MCF 10A (cell line): ENCODE results near the gene ZNF319. TPM values are rescaled to one million over a fixed set of nuclear protein-coding genes. Genes with fewer than 3 reads are reported as not detected.

Experiments used
- BruUV-seq: library from RNA; stranded (reverse); fragments of 400-500 nt; replicated peaks from 2 replicates; lab custom pipeline; 2021; lab: Mats Ljungman, UMichigan
- CTCF ChIA-PET: fragments of 300-600 bp; sonication (Branson Sonifier 250); formaldehyde crosslinking; extraction: SDS; loops from one replicate; lab custom pipeline; 2021; ENCODE audit warnings: antibody characterized with exemption, inconsistent platforms; lab: Yijun Ruan, JAX
- POLR2A ChIA-PET: fragments of 300-600, 350-650 bp; sonication (Branson Sonifier 250); formaldehyde crosslinking; extraction: SDS; loops from one replicate; lab custom pipeline; 2020; ENCODE audit warnings: antibody characterized with exemption, inconsistent platforms; lab: Yijun Ruan, JAX
- DNase-seq: peaks from one replicate; pipeline ENCODE4 v3.0.0-alpha.2; 2018; ENCODE audit not compliant: unreplicated experiment
- H3K27ac Mint-ChIP-seq: one replicate; pipeline ENCODE4 v1.8.0; 2022; ENCODE audit warnings: mild to moderate bottlenecking, low read depth, mixed read lengths; ENCODE audit not compliant: unreplicated experiment
- H3K27me3 Mint-ChIP-seq: one replicate; pipeline ENCODE4 v1.8.0; 2022; ENCODE audit warnings: mixed read lengths; ENCODE audit not compliant: insufficient read depth, unreplicated experiment
- H3K36me3 Mint-ChIP-seq: one replicate; pipeline ENCODE4 v1.8.0; 2022; ENCODE audit warnings: mild to moderate bottlenecking, moderate library complexity, mixed read lengths; ENCODE audit not compliant: insufficient read depth, unreplicated experiment
- H3K4me1 Mint-ChIP-seq: one replicate; pipeline ENCODE4 v1.8.0; 2022; ENCODE audit warnings: mixed read lengths; ENCODE audit not compliant: insufficient read depth, unreplicated experiment
- H3K4me3 Mint-ChIP-seq: one replicate; pipeline ENCODE4 v1.8.0; 2022; ENCODE audit warnings: mild to moderate bottlenecking, moderate library complexity, mixed read lengths; ENCODE audit not compliant: unreplicated experiment
- H3K9me3 Mint-ChIP-seq: one replicate; pipeline ENCODE4 v1.8.0; 2022; ENCODE audit warnings: mixed read lengths; ENCODE audit not compliant: unreplicated experiment
- CTCF ChIP-seq: fragments of 200-600 bp; IDR thresholded peaks from one replicate; pipeline ENCODE4 v1.8.0; 2022; ENCODE audit warnings: antibody characterized with exemption, mild to moderate bottlenecking; ENCODE audit not compliant: unreplicated experiment
- intact Hi-C: fragments of 100-400 bp; cut with micrococcal nuclease; formaldehyde crosslinking; loops from 2 replicates; pipeline ENCODE4 v1.14.1; 2022
- total RNA-seq: library from RNA; stranded (reverse); gene quantifications from 2 replicates; pipeline ENCODE4 v1.2.3, GENCODE V29; 2022

Gene ZNF319
- total RNA-seq, 1 experiment from 2014 or later: 12.6 TPM

- no peak for DNase-seq
- BruUV-seq: no TSS peak
- H3K4me1 Mint-ChIP-seq: no peaks in the 10 kb centered on the region
- no peaks in the 10 kb centered on the region for H3K9me3 Mint-ChIP-seq
- intact Hi-C loops: loop anchor here (1.0 kb wide), 1 partner anchor 48 kb away; no protein-coding TSS in a partner anchor
- no peak overlapping the region for H3K27ac Mint-ChIP-seq
- no peaks in the 10 kb centered on the region for H3K36me3 Mint-ChIP-seq
- no peaks in the 10 kb centered on the region for H3K27me3 Mint-ChIP-seq
- ChIA-PET POLR2A (no interaction called here), CTCF (interaction anchor here (1.2 kb wide), 1 partner anchor 18 kb away, joined by 3 read pairs; no protein-coding TSS in a partner anchor)
- H3K4me3 Mint-ChIP-seq: no peak overlapping the region
- TF ChIP-seq CTCF: no peak
Measured at GRCh38 chr16:58031016-58031800, 30.7 kb upstream of the ZNF319 start.

- no peaks in the 10 kb centered on the region for H3K36me3 Mint-ChIP-seq
- H3K27me3 Mint-ChIP-seq: no peaks in the 10 kb centered on the region
- no peak for TF ChIP-seq CTCF
- H3K27ac Mint-ChIP-seq: no peak overlapping the region
- intact Hi-C loops: no loop called here
- POLR2A ChIA-PET: no interaction called here
- no TSS peak for BruUV-seq
- H3K4me3 Mint-ChIP-seq: no peak overlapping the region
- DNase-seq: no peak
- CTCF ChIA-PET: interaction anchor here (0.5 kb wide), 1 partner anchor 82 kb away, joined by 3 read pairs; no protein-coding TSS in a partner anchor
- no peaks in the 10 kb centered on the region for H3K9me3 Mint-ChIP-seq
- H3K4me1 Mint-ChIP-seq: no peaks in the 10 kb centered on the region
Measured at GRCh38 chr16:58030136-58030840, 29.8 kb upstream of the ZNF319 start.

- Mint-ChIP-seq H3K27ac (no peak overlapping the region), H3K36me3 (no peaks in the 10 kb centered on the region), H3K4me3 (no peak overlapping the region), H3K9me3 (no peaks in the 10 kb centered on the region), H3K4me1 (no peaks in the 10 kb centered on the region), H3K27me3 (no peaks in the 10 kb centered on the region)
- BruUV-seq: no TSS peak
- CTCF ChIA-PET: interaction anchor here (0.5 to 1.6 kb wide), 2 partner anchors 83 to 91 kb away, joined by 3 to 14 read pairs; no protein-coding TSS in a partner anchor
- POLR2A ChIA-PET: interaction anchor here (2.6 kb wide), 1 partner anchor 100 kb away, joined by 11 read pairs; the partner anchor contains the start of gene CFAP20
- intact Hi-C loops: no loop called here
- no peak for DNase-seq
- no peak for TF ChIP-seq CTCF
Measured at GRCh38 chr16:58029410-58029809, 28.9 kb upstream of the ZNF319 start.

GRCh38 chr16:58028541-58029070 is 28.1 kb upstream of the ZNF319 start:
- POLR2A ChIA-PET: interaction anchor here (0.6 to 2.6 kb wide), 2 partner anchors 80 to 101 kb away, joined by 3 to 11 read pairs; partner anchors contain the start of gene CFAP20
- Mint-ChIP-seq H3K27ac (no peak overlapping the region), H3K27me3 (no peaks in the 10 kb centered on the region), H3K4me1 (no peaks in the 10 kb centered on the region), H3K4me3 (no peak overlapping the region), H3K9me3 (no peaks in the 10 kb centered on the region), H3K36me3 (no peaks in the 10 kb centered on the region)
- BruUV-seq: no TSS peak
- TF ChIP-seq CTCF: no peak
- intact Hi-C loops: no loop called here
- DNase-seq: no peak
- CTCF ChIA-PET: interaction anchor here (1.6 kb wide), 1 partner anchor 92 kb away, joined by 14 read pairs; no protein-coding TSS in a partner anchor
